BJ (cell line): Measurements from ENCODE around the gene OR10AD1. TPM values are rescaled to one million over a fixed set of nuclear protein-coding genes. Genes with fewer than 3 reads are reported as not detected.

ENCODE experiments used
- CTCF ChIA-PET: fragments of 350-600 bp; formaldehyde crosslinking; extraction: SDS; loops from one replicate; lab custom pipeline; 2021; ENCODE audit warnings: antibody characterized with exemption, inconsistent platforms; lab: Yijun Ruan, JAX
- POLR2A ChIA-PET: fragments of 300-600 bp; sonication (Branson Sonifier 250); formaldehyde crosslinking; extraction: SDS; loops from one replicate; lab custom pipeline; 2021; ENCODE audit warnings: antibody characterized with exemption; lab: Charles Lee
- DNase-seq: peaks from one replicate; pipeline ENCODE4 v3.0.0-alpha.2; 2011; ENCODE audit warnings: low read depth
- H3K27me3 ChIP-seq: 2 replicates; pipeline ENCODE4 v1.6.0; 2011; ENCODE audit warnings: low read length; ENCODE audit not compliant: control insufficient read depth, insufficient read depth
- H3K36me3 ChIP-seq: 2 replicates; pipeline ENCODE4 v1.5.1; 2011; ENCODE audit warnings: low read length; ENCODE audit not compliant: control insufficient read depth, insufficient read depth
- H3K4me3 ChIP-seq: 2 replicates; pipeline ENCODE4 v1.5.1; 2011; ENCODE audit warnings: low read depth, mild to moderate bottlenecking, control low read depth, low read length
- CTCF ChIP-seq: IDR thresholded peaks from 2 replicates; pipeline ENCODE4 v1.5.1; 2011; ENCODE audit warnings: low read depth, mild to moderate bottlenecking, control low read depth, inconsistent platforms, low read length, moderate library complexity; ENCODE audit not compliant: insufficient read depth
- polyA plus RNA-seq: library from polyadenylated mRNA; depleted of rRNA; stranded (reverse); fragments of >200 nt; gene quantifications from 2 replicates; pipeline ENCODE4 v1.2.3, GENCODE V29; 2011

The OR10AD1 gene
- polyA plus RNA-seq, 1 experiment = not detected

- H3K4me3 ChIP-seq = no peak overlapping the region
- DNase-seq = no peak
- ChIA-PET POLR2A (no interaction called here), CTCF (interaction anchor here (1.1 to 3.0 kb wide), 4 partner anchors 14 to 200 kb away, joined by 3 to 12 read pairs (median 4); partner anchors contain the start of gene TMEM106C)
- no peak for TF ChIP-seq CTCF
- H3K36me3 ChIP-seq = no peaks in the 10 kb centered on the region
- peaks cover 1% of the 10 kb centered on the region; the same call in 1 of the 2 replicates for H3K27me3 ChIP-seq
Measured at GRCh38 chr12:48163150-48163747, 39.8 kb downstream of the OR10AD1 start.

- CTCF ChIA-PET = interaction anchor here (0.9 kb wide), 1 partner anchor 323 kb away, joined by 3 read pairs; no protein-coding TSS in a partner anchor
- TF ChIP-seq CTCF = no peak
- POLR2A ChIA-PET = no interaction called here
- H3K36me3 ChIP-seq = no peaks in the 10 kb centered on the region
- DNase-seq = no peak
- H3K27me3 ChIP-seq = peaks cover 1% of the 10 kb centered on the region; the same call in 1 of the 2 replicates
- H3K4me3 ChIP-seq = no peak overlapping the region
Measured at GRCh38 chr12:48160807-48161206, 42.3 kb downstream of the OR10AD1 start.

GRCh38 chr12:48160046-48160445 is 43.0 kb downstream of the OR10AD1 start:
- Histone ChIP-seq H3K36me3 (no peaks in the 10 kb centered on the region), H3K4me3 (no peak overlapping the region), H3K27me3 (peaks cover 1% of the 10 kb centered on the region; the same call in 1 of the 2 replicates)
- DNase-seq = no peak
- CTCF ChIA-PET = no interaction called here
- TF ChIP-seq CTCF = no peak
- POLR2A ChIA-PET = no interaction called here

- H3K27me3 ChIP-seq = no peaks in the 10 kb centered on the region; the same call in 1 of the 2 replicates
- DNase-seq = no peak
- peak overlapping the region; percentile 96 for H3K4me3 ChIP-seq
- ChIA-PET POLR2A (interaction anchor here (1.0 kb wide), 1 partner anchor 11 kb away, joined by 3 read pairs; no protein-coding TSS in a partner anchor), CTCF (interaction anchor here (0.6 to 1.7 kb wide), 7 partner anchors 8 to 42 kb away, joined by 3 to 7 read pairs (median 3); partner anchors contain the start of gene CCDC184)
- TF ChIP-seq CTCF = no peak
- no peaks in the 10 kb centered on the region for H3K36me3 ChIP-seq
Measured at GRCh38 chr12:48157889-48158370, 45.2 kb downstream of the OR10AD1 start.
